SK-N-SH (cell line): Measurements from ENCODE around the gene CIB4.

Experiments
- CTCF ChIP-seq: fragments of 200-600 bp; sonication (generic); IDR thresholded peaks from 2 replicates; pipeline ENCODE4 v1.6.1; 2017; ENCODE audit warnings: antibody characterized with exemption, mild to moderate bottlenecking, moderate library complexity
- EP300 ChIP-seq, 2 experiments: IDR thresholded peaks; 2 replicates each; pipeline versions ENCODE4 v1.4.0 to v1.6.1; 2012; ENCODE audit warnings: borderline replicate concordance in 1 of 2, low read depth in 1 of 2, low read length in 1 of 2
- TF ChIP-seq, protein P1 (sequence below): IDR thresholded peaks from 2 replicates; pipeline ENCODE4 v1.4.0; 2012; ENCODE audit warnings: low read depth

- TF ChIP-seq, protein P1, sequence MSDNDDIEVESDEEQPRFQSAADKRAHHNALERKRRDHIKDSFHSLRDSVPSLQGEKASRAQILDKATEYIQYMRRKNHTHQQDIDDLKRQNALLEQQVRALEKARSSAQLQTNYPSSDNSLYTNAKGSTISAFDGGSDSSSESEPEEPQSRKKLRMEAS: no peak
- TF ChIP-seq EP300 (IDR thresholded peaks at IDR 0.05; ENCODE audit: borderline replicate concordance in 1 of 2, low read depth in 1 of 2, low read length in 1 of 2): no peak
- no peak for TF ChIP-seq CTCF
These were observed 58.3 kb downstream of the CIB4 start for GRCh38 chr2:26582890-26583289.
